Psoas muscle (tissue), 8 donors: ENCODE results near the gene NFE2L2. TPM values are rescaled to one million over a fixed set of nuclear protein-coding genes. Genes with fewer than 3 reads are reported as not detected.
A peak's percentile ranks its signal among the peaks of the same experiment; 100 is the strongest.

Experiments used
- ATAC-seq, 4 donors: fragments of 200-7000 bp; cut with Tn5 transposase; one replicate each; pipeline ENCODE4 v1.9.1; 2020; ENCODE audit warnings: moderate library complexity in 3 of 4, mild to moderate bottlenecking in 2 of 4
- DNase-seq, 2 donors: peaks; one replicate each; pipeline ENCODE4 v3.0.0-alpha.2; 2020
- H3K27ac ChIP-seq: fragments of 200-600 bp; one replicate; pipeline ENCODE4 v1.8.0; 2022
- H3K27me3 ChIP-seq, 3 donors: fragments of 200-600 bp in 1 of 3; one replicate each; pipeline versions ENCODE4 v1.6.1 to v1.8.0; 2013 to 2022; ENCODE audit warnings: low read length in 2 of 3, mild to moderate bottlenecking in 2 of 3, moderate library complexity in 1 of 3; ENCODE audit not compliant: insufficient read depth in 3 of 3
- H3K36me3 ChIP-seq, 2 donors: fragments of 200-600 bp in 1 of 2; one replicate each; pipeline versions ENCODE4 v1.6.1 to v1.8.0; 2013 to 2022; ENCODE audit warnings: low read depth in 1 of 2, mild to moderate bottlenecking in 1 of 2, moderate library complexity in 1 of 2; ENCODE audit not compliant: insufficient read depth in 1 of 2
- H3K4me1 ChIP-seq: fragments of 200-600 bp; one replicate; pipeline ENCODE4 v1.8.0; 2022
- H3K4me3 ChIP-seq: fragments of 200-600 bp; one replicate; pipeline ENCODE4 v1.8.0; 2022; ENCODE audit warnings: mild to moderate bottlenecking
- H3K9me3 ChIP-seq: fragments of 200-600 bp; one replicate; pipeline ENCODE4 v1.8.0; 2022
- WGBS, 3 donors: extraction: QIAGEN DNeasy Blood & Tissue Kit; methylation state at CpG; one replicate each; pipeline versions ENCODE4 v1.1.6 to v1.1.7; 2013; 5-methylcytosine and 5-hydroxymethylcytosine counted together
- intact Hi-C, 2 donors: fragments of 100-400 bp; cut with DNase I; formaldehyde crosslinking; loops; one replicate each; pipeline versions ENCODE4 v1.11.0 to v1.14.2; 2022
- polyA plus RNA-seq, 3 donors: library from polyadenylated mRNA; stranded (reverse); fragments of 200-250 nt; gene quantifications; one replicate each; pipeline ENCODE4 v1.2.3, GENCODE V29; 2013
- total RNA-seq, 4 donors: library from RNA; stranded (reverse); fragmentation: NEBNext Ultra II Directional in 2 of 4; extraction: Animal tissue kit (Norgen Biotek cat#: 25700) in 2 of 4; gene quantifications; one replicate each; pipeline versions ENCODE4 v1.2.1 to v1.2.4, GENCODE V29; 2021 to 2023
- TF ChIP-seq, protein P1 (sequence below): fragments of 200-600 bp; IDR thresholded peaks from one replicate; pipeline ENCODE4 v1.8.0; 2022; ENCODE audit warnings: antibody characterized with exemption
- donor health status: healthy with polysubstance abuse.
- donor health status: DM: no; HTN: no; CAD: no; lungs with moderate emphysema.
- donor health status: Bipolar disorder and iron deficiency.
- donor health status: healthy.
- donor health status: DM: yes; HTN: yes; CAD: no.
- donor health status: DM: no; HTN: no; CAD: no.
- donor health status: DM: no; HTN: no; CAD: no.
- donor health status: DM: yes; HTN: yes; CAD: no.

Gene NFE2L2
- total and polyA plus RNA-seq, 7 donors = 42.4 to 127 (median 56.6) TPM

GRCh38 chr2:177241711-177242120 is 22.8 kb downstream of the NFE2L2 start:
- peak in 3 of 4 donors; percentile 17 to 50 (median 20) for ATAC-seq

DNA sequence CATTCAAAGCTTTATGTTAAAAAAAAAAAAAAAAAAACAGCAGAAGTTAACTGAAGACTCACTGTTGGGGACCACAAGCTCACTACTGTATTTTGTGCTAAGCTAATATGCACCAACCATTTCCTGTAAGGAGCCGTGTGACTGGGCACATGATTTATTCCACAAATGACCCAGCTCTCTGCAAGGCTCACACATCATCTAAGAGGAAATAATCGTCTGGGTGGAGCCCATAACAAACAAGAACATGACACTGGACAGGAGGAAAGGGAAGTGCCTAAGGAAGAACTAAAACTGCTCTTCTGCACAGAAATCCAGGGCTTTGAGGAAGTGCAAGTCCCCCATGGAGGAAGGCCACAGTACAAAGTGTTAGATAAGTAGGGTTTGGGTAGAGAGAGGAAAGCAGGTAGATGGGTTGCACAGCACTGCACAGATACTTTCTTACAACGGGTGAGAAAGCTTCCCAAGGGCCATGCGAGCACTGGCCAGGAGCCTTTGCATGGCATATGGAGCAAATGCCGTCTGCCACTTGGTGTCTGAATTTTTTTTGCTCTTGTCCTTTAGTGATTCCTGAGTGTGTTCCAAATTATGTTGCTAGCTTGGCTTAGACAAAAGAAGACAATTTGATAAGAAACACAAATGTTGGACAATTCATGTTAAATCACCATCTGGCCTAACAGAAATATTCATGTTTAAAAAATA is 24.4 kb downstream of the NFE2L2 start:
- ATAC-seq = peak; percentile 9 to 43 (median 26)
- WGBS, 3 donors = 0 to 13% (median 4%) methylated on average over 5 of the region's 5 CpGs
- Histone ChIP-seq H3K36me3 (no peaks in the 10 kb centered on the region), H3K27me3 (no peaks in the 10 kb centered on the region), H3K9me3 (no peaks in the 10 kb centered on the region), H3K27ac (peak overlapping the region; percentile 89), H3K4me3 (peak overlapping the region; percentile 26), H3K4me1 (peaks cover 92% of the 10 kb centered on the region)
- DNase-seq = no peak
- TF ChIP-seq, protein P1, sequence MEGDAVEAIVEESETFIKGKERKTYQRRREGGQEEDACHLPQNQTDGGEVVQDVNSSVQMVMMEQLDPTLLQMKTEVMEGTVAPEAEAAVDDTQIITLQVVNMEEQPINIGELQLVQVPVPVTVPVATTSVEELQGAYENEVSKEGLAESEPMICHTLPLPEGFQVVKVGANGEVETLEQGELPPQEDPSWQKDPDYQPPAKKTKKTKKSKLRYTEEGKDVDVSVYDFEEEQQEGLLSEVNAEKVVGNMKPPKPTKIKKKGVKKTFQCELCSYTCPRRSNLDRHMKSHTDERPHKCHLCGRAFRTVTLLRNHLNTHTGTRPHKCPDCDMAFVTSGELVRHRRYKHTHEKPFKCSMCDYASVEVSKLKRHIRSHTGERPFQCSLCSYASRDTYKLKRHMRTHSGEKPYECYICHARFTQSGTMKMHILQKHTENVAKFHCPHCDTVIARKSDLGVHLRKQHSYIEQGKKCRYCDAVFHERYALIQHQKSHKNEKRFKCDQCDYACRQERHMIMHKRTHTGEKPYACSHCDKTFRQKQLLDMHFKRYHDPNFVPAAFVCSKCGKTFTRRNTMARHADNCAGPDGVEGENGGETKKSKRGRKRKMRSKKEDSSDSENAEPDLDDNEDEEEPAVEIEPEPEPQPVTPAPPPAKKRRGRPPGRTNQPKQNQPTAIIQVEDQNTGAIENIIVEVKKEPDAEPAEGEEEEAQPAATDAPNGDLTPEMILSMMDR = no peak
- intact Hi-C loops = no loop called here

More at GRCh38 chr2:177241711-177242120, 22.8 kb downstream of the NFE2L2 start:
- WGBS, 3 donors = 18 to 61% (median 30%) methylated on average over 1 of the region's 1 CpG
- peak overlapping the region; percentile 58 for H3K4me3 ChIP-seq
- no peaks in the 10 kb centered on the region for H3K36me3 ChIP-seq
- TF ChIP-seq, protein P1 = no peak
- no peaks in the 10 kb centered on the region for H3K9me3 ChIP-seq
- H3K27me3 ChIP-seq = no peaks in the 10 kb centered on the region
- peak overlapping the region; percentile 89 for H3K27ac ChIP-seq
- peaks cover 95% of the 10 kb centered on the region for H3K4me1 ChIP-seq
- intact Hi-C loops = no loop called here
- DNase-seq = no peak

- peak overlapping the region; percentile 26 for H3K4me3 ChIP-seq
- intact Hi-C loops = no loop called here
- WGBS, 3 donors = 62 to 76% (median 74%) methylated on average over 6 of the region's 6 CpGs
- peak overlapping the region; percentile 89 for H3K27ac ChIP-seq
- TF ChIP-seq, protein P1 = no peak
- DNase-seq = no peak
- H3K4me1 ChIP-seq = peaks cover 93% of the 10 kb centered on the region
- ATAC-seq = no peak
- no peaks in the 10 kb centered on the region for H3K36me3 ChIP-seq
- no peaks in the 10 kb centered on the region for H3K9me3 ChIP-seq
- H3K27me3 ChIP-seq = no peaks in the 10 kb centered on the region
Measured at GRCh38 chr2:177239053-177239452, 25.5 kb downstream of the NFE2L2 start.

GRCh38 chr2:177237932-177238331 is 26.6 kb downstream of the NFE2L2 start:
- no peaks in the 10 kb centered on the region for H3K9me3 ChIP-seq
- no peak for DNase-seq

More at GRCh38 chr2:177237932-177238331, 26.6 kb downstream of the NFE2L2 start:
- Histone ChIP-seq H3K36me3 (peaks cover 7 to 11% of the 10 kb centered on the region in 2 donors), H3K4me3 (no peak overlapping the region), H3K4me1 (peaks cover 91% of the 10 kb centered on the region), H3K27ac (peak overlapping the region; percentile 89), H3K27me3 (no peaks in the 10 kb centered on the region)
- ATAC-seq = no peak
- TF ChIP-seq, protein P1 = no peak
- intact Hi-C loops = no loop called here
- 46 to 62% (median 54%) methylated on average over 2 of the region's 2 CpGs for WGBS, 3 donors
